Esophagus squamous epithelium (tissue), 4 donors: ENCODE measurements around the gene ZDHHC17.

Experiments used
- CTCF ChIP-seq, 6 experiments: fragments of 450-650 bp in 4 of 6; fragments of 200-600 bp in 2 of 6; sonication (generic) in 2 of 6; IDR thresholded peaks; one replicate each; pipeline ENCODE4 v1.5.1; 2016 to 2019; ENCODE audit warnings: antibody characterized with exemption in 6 of 6, mild to moderate bottlenecking in 4 of 6, moderate library complexity in 4 of 6
- POLR2A ChIP-seq, 4 donors: fragments of 450-650 bp; IDR thresholded peaks; one replicate each; pipeline ENCODE4 v1.6.1; 2017; ENCODE audit warnings: antibody characterized with exemption in 4 of 4, mild to moderate bottlenecking in 4 of 4, moderate library complexity in 3 of 4

- no peak for TF ChIP-seq CTCF (IDR thresholded peaks at IDR 0.05)
- TF ChIP-seq POLR2A (IDR thresholded peaks at IDR 0.05) = no peak
These were observed 1.7 kb downstream of the ZDHHC17 start for GRCh38 chr12:76765598-76765997.
